Muscle layer of duodenum (tissue), 2 donors: ENCODE measurements around the gene RYR1.
"Not testable (repeated sequence)": the region's sequence is repeated elsewhere in the genome, so short reads cannot be mapped to it uniquely, and the experiment has no call there.

Source experiments
- H3K27ac ChIP-seq: one replicate; pipeline ENCODE4 v1.7.0; 2013; ENCODE audit warnings: mild to moderate bottlenecking, low read length
- H3K27me3 ChIP-seq: one replicate; pipeline ENCODE4 v1.7.0; 2013; ENCODE audit warnings: low read depth, mild to moderate bottlenecking, control low read depth, low read length
- H3K36me3 ChIP-seq, 2 donors: one replicate each; pipeline ENCODE4 v1.7.0; 2013; ENCODE audit warnings: low read length in 2 of 2, control low read depth in 1 of 2, mild to moderate bottlenecking in 1 of 2; ENCODE audit not compliant: insufficient read depth in 2 of 2, control insufficient read depth in 1 of 2
- H3K4me1 ChIP-seq, 2 donors: one replicate each; pipeline ENCODE4 v1.7.0; 2013; ENCODE audit warnings: low read length in 2 of 2, mild to moderate bottlenecking in 2 of 2, control low read depth in 1 of 2, moderate library complexity in 1 of 2; ENCODE audit not compliant: insufficient read depth in 2 of 2, control insufficient read depth in 1 of 2
- H3K4me3 ChIP-seq, 2 donors: one replicate each; pipeline ENCODE4 v1.7.0; 2013; ENCODE audit warnings: low read length in 2 of 2, low read depth in 1 of 2, mild to moderate bottlenecking in 1 of 2
- H3K9me3 ChIP-seq, 2 donors: one replicate each; pipeline ENCODE4 v1.7.0; 2013; ENCODE audit warnings: low read length in 2 of 2, control low read depth in 1 of 2, mild to moderate bottlenecking in 1 of 2; ENCODE audit not compliant: control insufficient read depth in 1 of 2
- donor health status: healthy.

The RYR1 gene

GRCh38 chr19:38511074-38511708, 77.7 kb downstream of the RYR1 start:
- H3K27ac ChIP-seq = no peak overlapping the region
- H3K4me3 ChIP-seq = no peak overlapping the region
- no peaks in the 10 kb centered on the region for H3K4me1 ChIP-seq
- H3K36me3 ChIP-seq = no peaks in the 10 kb centered on the region
- no peaks in the 10 kb centered on the region for H3K27me3 ChIP-seq
- no peaks in the 10 kb centered on the region for H3K9me3 ChIP-seq

DNA sequence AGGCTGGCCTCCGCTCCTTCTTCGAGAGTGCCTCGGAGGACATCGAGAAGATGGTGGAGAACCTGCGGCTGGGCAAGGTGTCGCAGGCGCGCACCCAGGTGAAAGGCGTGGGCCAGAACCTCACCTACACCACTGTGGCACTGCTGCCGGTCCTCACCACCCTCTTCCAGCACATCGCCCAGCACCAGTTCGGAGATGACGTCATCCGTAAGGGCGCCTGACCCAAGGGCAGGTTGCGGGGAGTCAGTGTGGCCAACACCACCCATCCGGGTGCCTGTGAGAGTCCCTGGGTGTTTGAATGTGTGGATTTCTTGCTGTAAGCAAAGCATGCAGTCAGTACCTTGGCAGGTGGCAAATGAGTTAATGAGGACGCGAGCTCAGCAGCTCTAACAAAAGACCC, 78.8 kb downstream of the RYR1 start:
- H3K4me1 ChIP-seq = no peaks in the 10 kb centered on the region
- no peak overlapping the region for H3K27ac ChIP-seq
- H3K9me3 ChIP-seq = no peaks in the 10 kb centered on the region
- no peaks in the 10 kb centered on the region for H3K36me3 ChIP-seq
- H3K4me3 ChIP-seq = no peak overlapping the region
- no peaks in the 10 kb centered on the region for H3K27me3 ChIP-seq

- not testable (repeated sequence) for H3K4me1 ChIP-seq, H3K4me3 ChIP-seq, H3K36me3 ChIP-seq, H3K27ac ChIP-seq, H3K9me3 ChIP-seq, H3K27me3 ChIP-seq
These were observed 79.7 kb downstream of the RYR1 start for GRCh38 chr19:38513156-38513555.

DNA sequence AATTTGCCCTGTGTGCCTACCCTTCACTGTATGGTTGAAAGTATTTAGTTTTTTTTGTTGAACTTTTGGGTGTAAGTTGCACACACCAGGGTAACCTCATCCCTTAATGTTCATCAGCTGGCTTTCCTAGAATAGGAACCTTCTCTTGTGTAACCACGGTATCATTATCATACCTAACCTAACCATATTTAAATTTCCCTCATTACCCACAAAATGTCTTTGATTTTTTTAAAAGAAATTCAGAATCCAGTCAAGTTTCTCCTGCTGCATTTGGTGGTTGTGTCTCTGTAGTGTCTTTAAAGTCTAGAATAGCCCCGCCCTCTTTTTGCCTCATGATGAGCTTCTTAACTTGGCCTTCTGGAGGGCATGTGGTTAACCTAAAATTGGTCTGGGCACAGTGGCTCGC, 80.3 kb downstream of the RYR1 start:
- Histone ChIP-seq H3K27me3 (no peaks in the 10 kb centered on the region), H3K4me3 (no peak overlapping the region), H3K4me1 (no peaks in the 10 kb centered on the region), H3K27ac (no peak overlapping the region), H3K9me3 (no peaks in the 10 kb centered on the region), H3K36me3 (no peaks in the 10 kb centered on the region)

DNA sequence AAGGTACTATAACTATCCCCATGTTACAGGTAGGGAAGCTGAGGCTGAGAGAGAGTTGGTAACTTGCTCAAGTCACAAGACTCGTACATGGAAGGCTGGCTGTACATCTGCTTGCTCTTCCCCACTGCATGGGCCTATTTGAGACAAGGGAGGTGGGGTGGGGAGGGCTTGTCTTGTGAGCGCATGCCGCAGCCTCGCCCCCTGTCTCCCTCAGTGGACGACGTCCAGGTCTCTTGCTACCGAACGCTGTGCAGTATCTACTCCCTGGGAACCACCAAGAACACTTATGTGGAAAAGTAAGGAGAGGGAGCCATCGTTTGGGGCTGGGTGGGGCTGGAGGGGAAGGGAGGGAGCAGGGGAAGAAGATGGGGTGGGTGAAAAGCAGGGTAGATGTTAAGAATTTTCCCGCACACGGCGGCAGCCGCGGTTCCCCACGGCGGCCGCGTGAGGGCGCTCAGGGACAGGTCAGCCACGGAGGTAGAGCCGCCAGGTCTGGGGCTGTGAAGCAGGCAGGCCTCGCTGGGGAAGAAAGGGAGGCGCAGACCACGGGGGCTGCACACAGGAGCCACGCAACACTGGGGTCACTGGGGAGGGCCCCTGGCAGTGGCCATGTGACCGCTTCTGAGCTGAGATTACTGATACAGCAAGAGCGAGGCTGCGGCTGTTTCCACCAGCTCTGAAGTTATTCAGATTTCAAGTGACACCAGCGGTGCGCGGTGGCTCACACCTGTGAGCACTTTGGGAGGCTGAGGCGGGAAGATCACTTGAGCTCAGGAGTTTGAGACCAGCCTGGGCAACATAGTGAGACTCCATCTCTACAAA, 81.5 kb downstream of the RYR1 start:
- Histone ChIP-seq H3K27ac (no peak overlapping the region), H3K9me3 (no peaks in the 10 kb centered on the region), H3K27me3 (no peaks in the 10 kb centered on the region), H3K4me3 (no peak overlapping the region), H3K36me3 (no peaks in the 10 kb centered on the region), H3K4me1 (no peaks in the 10 kb centered on the region)

DNA sequence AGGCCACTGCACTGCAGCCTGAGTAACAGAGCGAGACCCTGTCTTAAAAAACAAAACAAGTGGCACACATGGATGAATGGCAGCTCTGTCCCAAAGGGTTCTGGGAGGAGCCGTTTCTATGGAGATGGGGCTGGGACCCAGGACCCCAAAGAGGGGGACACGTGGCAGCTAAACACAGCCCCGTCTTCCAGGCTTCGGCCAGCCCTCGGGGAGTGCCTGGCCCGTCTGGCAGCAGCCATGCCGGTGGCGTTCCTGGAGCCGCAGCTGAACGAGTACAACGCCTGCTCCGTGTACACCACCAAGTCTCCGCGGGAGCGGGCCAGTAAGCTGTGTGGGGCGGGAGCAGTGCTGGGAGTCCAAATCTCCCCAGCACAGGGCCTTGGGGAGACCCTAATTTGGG, 82.4 kb downstream of the RYR1 start:
- H3K27me3 ChIP-seq = no peaks in the 10 kb centered on the region
- no peaks in the 10 kb centered on the region for H3K4me1 ChIP-seq
- H3K27ac ChIP-seq = no peak overlapping the region
- H3K9me3 ChIP-seq = no peaks in the 10 kb centered on the region
- no peaks in the 10 kb centered on the region for H3K36me3 ChIP-seq
- no peak overlapping the region for H3K4me3 ChIP-seq

DNA sequence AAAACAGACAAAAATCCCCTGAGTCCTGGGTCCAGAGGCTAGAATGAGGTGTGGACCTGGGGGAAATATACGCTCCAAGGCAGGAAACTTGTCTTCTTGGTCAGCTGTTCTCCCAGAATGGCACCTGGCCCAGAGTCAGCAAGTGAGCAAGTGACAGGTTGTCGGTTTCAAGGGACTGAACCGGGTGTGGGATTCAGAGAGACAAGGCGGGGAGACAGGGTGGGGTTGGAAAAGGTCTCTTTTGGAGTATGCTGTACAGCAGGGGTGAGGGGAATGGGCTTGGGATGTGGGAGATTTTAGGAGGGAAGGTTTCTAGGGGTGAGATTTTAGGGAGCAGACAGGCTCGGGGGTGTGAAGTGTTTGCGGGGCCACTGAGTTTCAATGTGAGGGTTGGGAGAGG, 83.3 kb downstream of the RYR1 start:
- no peaks in the 10 kb centered on the region for H3K9me3 ChIP-seq
- H3K36me3 ChIP-seq = no peaks in the 10 kb centered on the region
- no peak overlapping the region for H3K27ac ChIP-seq
- no peak overlapping the region for H3K4me3 ChIP-seq
- H3K27me3 ChIP-seq = no peaks in the 10 kb centered on the region
- H3K4me1 ChIP-seq = no peaks in the 10 kb centered on the region

DNA sequence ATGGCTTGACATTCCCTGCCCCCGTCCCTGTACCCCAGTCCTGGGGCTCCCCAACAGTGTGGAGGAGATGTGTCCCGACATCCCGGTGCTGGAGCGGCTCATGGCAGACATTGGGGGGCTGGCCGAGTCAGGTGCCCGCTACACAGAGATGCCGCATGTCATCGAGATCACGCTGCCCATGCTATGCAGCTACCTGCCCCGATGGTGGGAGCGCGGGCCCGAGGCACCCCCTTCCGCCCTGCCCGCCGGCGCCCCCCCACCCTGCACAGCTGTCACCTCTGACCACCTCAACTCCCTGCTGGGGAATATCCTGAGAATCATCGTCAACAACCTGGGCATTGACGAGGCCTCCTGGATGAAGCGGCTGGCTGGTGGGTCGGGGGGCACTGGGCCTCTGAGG, 83.8 kb downstream of the RYR1 start:
- no peaks in the 10 kb centered on the region for H3K27me3 ChIP-seq
- H3K4me3 ChIP-seq = no peak overlapping the region
- no peaks in the 10 kb centered on the region for H3K36me3 ChIP-seq
- no peaks in the 10 kb centered on the region for H3K4me1 ChIP-seq
- H3K9me3 ChIP-seq = no peaks in the 10 kb centered on the region
- H3K27ac ChIP-seq = no peak overlapping the region

- H3K27ac ChIP-seq, H3K4me1 ChIP-seq, H3K36me3 ChIP-seq, H3K4me3 ChIP-seq, H3K9me3 ChIP-seq, H3K27me3 ChIP-seq: not testable (repeated sequence)
These were observed 84.5 kb downstream of the RYR1 start for GRCh38 chr19:38517980-38518379.

GRCh38 chr19:38519168-38519567, 85.7 kb downstream of the RYR1 start:
- no peaks in the 10 kb centered on the region for H3K36me3 ChIP-seq
- H3K27ac ChIP-seq = no peak overlapping the region
- H3K4me1 ChIP-seq = no peaks in the 10 kb centered on the region

DNA sequence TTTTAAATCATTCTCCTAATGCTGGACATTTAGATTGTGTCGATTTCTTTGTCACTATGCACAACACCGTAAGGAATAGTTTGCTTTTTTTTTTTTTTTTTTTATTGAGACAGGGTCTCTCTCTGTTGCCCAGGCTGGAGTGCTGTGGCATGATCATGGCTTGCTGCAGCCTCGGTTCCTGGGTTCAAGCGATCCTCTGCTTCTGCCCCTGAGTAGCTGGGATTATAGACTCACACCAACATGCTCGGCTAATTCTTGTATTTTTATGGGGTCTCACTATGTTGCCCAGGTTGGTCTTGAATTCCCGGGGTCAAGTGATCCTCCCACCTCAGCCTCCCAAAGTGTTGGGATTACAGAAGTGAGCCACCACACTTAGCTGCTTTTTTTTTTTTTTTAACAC, 86.5 kb downstream of the RYR1 start:
- Histone ChIP-seq H3K36me3 (no peaks in the 10 kb centered on the region), H3K9me3 (no peaks in the 10 kb centered on the region), H3K4me1 (no peaks in the 10 kb centered on the region), H3K27me3 (no peaks in the 10 kb centered on the region), H3K4me3 (no peak overlapping the region), H3K27ac (no peak overlapping the region)

More at GRCh38 chr19:38519168-38519567, 85.7 kb downstream of the RYR1 start:
- no peaks in the 10 kb centered on the region for H3K9me3 ChIP-seq
- no peaks in the 10 kb centered on the region for H3K27me3 ChIP-seq
- no peak overlapping the region for H3K4me3 ChIP-seq

- Histone ChIP-seq H3K36me3 (no peaks in the 10 kb centered on the region), H3K27ac (no peak overlapping the region), H3K27me3 (no peaks in the 10 kb centered on the region), H3K4me3 (no peak overlapping the region), H3K4me1 (no peaks in the 10 kb centered on the region), H3K9me3 (no peaks in the 10 kb centered on the region)
These were observed 89.4 kb downstream of the RYR1 start for GRCh38 chr19:38522915-38523314.
